G401.6 (cell line): ENCODE data around the gene CREB3.

Source experiments
- FAIRE-seq: peaks from 2 replicates; lab custom pipeline; 2012; peaks lifted over from hg19 to GRCh38; lab: Jason Lieb, UNC

Gene CREB3

DNA sequence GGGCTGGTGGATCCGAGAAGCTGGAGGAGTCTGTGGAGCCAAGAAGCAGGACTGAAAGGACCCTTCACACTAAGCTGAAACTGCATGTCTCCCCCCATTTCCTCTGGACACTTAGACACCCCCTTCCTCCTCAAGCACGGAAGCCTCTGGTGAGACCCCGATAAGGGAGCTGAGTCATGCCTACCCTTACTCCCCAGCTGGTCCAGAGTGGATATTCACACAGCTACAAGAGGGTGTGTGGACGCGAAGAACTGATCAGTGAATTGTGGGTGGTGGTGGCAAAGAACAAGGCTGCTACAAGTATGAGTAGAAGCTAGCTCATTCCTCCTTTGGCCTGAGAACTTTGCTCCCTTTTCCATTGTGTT lies 4.8 kb upstream of the CREB3 start:
- FAIRE-seq, result no peak

DNA sequence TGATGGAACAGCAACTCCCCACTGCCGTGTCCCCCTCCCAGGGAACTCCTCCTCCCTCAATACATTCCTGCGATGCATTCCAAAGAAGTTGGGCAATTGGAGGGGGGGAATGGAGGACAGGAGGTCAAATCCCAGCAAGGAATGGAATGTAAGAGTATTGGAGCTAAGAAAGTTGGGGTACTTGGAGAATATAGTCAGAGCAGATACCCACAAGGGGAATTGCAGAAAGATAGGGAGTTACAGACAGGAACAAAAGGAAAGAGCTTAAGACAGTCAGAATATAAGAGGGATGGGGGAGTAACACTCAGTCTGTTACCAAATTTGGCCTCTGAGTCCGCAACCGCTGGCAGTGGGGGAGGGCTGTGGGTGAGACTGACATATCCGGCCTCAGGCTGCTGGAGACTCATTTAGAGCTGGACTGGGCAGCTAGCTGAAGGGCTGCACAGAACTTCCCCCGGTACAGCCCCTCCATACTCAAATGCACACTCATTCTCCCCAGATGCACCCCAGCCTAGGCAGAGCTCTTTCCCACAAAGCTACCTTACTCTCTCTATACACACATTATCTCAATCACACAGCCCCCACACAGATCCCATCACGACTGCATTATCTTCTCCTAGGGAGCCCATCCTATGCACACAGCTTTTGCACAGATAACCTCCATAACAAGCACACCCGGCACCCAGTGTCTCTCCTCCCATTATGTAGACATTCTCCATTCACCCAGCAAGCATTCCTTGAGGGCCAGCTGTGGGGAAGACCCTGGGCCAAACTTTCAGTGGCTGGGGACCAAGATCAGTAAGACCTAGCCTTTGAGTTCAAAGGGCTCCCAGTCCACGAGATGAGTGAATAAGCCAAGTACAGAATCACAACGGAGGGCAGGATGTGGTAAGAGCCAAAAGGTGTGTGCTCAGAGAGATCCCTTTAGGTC lies 4.2 kb upstream of the CREB3 start:
- no peak for FAIRE-seq

DNA sequence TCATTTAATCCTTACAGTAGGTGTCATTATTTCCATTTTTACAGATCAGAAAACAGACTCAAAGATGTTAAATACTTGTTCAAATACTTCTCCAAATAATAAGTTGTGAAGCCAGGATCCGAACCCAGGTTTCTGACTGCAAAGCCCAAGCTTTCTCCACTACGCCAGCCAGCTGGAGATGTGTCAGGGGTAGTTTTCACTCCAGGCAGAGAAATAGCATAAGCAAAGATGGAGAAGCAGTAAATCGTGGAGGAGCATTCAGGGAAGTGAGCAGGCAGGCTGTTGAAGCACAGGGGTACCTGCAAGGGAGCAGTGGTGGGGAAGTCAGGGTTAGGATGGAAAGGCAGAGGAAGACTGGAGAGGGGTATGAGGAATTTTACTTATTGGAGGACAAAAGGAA lies 3.4 kb upstream of the CREB3 start:
- FAIRE-seq, result no peak

DNA sequence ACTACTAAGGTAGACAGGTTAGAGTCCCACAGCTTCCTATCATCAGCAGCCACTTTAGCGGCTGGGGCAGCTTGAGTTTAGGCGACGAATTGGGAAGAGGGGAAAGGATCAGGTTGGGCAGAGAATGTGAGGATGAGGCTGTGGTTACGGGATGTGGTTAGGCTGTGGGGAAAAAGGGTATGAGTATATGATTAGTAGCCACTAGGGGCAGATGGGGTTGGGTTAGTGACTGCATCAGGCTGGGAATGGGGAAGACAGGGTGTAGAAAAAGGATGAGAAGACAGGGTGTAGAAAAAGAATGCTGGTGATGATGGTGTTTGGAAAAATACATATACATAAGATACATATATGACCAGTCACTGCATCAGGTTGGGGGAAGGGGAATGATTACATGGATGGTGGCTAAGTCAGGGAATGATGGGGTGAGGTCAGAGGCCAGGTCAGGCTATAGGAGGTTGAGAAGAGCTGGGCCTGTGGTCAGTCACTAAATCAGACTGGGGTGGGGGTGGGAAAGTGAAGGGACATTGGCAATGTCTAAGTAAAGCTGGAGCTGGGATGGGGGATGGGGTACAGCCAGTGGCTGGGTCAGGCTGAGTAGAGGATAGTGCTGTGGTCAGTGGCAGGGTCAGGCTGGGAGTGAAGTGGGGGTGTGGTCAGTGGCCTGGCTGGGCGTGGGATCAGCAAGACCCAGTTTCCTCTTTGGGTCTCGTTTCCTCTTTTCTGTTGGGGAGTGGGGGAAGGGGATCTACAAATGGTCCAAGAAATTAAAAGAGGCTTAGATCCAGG lies 2.6 kb upstream of the CREB3 start:
- FAIRE-seq, result no peak

DNA sequence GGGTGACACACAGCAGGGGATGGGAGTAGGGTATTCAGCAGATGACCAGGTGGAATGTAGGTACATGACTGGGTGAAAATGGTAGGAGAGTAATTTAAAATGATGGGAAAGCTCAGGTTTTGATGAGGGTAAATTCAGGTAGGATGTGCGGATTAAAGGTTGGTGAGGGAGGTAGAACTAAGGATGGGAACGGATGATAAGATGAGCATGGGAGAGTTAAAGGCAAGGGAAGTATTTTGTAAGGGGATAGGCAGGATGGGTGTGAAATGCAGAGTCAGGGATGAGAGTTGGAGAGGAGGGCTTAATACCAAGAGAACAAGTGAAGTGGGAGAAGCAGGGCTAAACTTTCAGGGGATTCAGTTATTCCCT lies 2.0 kb upstream of the CREB3 start:
- no peak for FAIRE-seq

DNA sequence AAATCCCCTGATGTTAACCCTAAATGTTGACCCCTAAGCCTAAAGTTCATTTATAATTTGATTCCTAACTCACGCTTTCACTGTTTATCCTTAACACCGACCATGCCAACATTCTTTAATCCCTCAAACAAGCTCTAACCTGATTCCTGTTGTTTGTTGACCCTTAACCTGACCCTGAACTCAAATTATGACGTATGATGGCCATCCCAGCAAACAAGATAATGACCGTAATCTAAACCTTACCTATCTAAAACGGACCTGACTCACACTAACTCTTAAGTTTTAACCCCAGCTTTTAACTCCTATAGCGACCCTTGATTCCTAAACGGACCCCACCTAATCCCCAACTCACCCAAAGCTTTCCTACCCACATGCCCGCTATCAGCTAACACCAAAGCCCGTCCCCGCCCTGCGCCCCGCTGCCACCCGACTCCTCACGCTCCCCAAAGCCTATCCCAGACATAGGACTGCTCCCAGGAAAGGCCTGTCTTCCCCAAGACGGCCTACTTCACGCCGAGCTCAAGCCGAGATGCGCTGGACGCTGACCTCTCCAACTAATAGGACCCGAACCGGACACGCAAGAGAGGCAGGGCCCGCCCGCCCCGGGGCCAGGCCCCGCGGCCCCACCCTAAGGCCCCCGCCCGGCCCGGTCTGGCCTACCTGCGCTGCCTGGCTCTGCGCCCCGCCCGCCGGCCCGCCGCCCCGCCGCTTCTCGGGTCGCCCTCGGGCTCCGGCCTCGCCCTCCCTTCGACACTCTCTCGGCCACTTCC lies 866 bp upstream of the CREB3 start:
- FAIRE-seq, result no peak

DNA sequence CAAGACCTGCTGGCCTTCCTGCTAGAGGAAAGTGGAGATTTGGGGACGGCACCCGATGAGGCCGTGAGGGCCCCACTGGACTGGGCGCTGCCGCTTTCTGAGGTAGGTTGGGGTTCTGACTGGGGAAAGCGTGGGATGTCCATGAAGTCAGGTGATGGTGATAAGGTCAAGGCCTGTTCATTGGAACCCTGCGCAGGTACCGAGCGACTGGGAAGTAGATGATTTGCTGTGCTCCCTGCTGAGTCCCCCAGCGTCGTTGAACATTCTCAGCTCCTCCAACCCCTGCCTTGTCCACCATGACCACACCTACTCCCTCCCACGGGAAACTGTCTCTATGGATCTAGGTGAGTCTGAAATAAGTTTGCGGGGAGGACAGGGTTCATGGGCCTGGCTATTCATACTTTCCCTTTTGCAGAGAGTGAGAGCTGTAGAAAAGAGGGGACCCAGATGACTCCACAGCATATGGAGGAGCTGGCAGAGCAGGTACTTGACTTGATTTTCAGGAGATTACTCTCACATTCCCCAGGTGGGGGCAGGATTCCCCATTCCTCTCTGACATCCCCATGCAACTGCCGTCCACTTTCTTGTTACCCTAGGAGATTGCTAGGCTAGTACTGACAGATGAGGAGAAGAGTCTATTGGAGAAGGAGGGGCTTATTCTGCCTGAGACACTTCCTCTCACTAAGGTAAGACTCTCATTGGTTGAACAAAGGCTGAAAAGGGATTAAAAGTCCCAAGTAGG lies 505 bp downstream of the CREB3 start:
- no peak for FAIRE-seq

DNA sequence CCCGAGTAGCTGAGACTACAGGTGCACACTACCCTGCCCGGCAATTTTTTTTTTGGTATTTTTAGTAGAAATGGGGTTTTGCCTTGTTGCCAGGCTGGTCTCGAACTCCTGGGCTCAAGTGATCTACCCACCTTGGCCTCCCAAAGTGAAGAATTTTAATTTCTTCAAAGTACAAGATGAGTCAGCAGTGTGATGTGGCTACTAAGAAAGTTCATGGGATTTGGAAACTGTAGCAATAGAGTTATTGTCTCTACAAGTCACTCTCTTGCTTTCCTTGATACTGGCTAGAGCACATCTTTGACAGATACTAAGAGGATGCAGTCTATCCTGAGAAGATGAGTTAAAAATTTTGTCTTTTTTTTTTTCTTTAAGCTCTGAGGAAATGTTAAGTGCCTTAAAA lies 1.6 kb downstream of the CREB3 start:
- no peak for FAIRE-seq

DNA sequence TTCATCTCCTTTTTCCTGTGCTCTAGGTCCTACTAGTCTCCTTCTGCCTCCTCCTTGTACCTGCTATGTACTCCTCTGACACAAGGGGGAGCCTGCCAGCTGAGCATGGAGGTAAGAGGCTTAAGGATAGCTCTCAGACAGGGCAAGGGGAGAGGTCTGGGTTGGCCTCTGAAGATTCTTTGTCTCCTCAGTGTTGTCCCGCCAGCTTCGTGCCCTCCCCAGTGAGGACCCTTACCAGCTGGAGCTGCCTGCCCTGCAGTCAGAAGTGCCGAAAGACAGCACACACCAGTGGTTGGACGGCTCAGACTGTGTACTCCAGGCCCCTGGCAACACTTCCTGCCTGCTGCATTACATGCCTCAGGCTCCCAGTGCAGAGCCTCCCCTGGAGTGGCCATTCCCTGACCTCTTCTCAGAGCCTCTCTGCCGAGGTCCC lies 3.8 kb downstream of the CREB3 start:
- FAIRE-seq, result peak; percentile 27

DNA sequence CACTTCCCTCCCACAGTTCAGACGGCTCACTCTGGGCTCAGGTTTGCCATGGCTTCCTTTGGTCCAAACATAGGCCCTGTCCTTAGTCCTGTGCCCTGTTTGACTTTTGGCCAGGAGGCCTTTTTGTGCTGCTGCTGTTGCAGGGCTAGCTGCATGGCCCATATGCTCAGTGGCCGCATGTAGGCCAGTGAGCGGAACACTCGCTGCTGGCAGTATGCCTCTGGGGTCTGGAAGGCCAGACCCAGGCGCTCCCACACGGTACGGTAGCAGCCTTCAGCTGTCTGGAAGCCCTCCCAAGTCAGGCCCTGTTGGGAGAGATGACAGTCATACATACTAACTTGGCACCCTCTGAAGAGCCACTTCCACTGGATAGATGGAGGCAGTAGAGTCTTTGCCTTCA lies 4.7 kb downstream of the CREB3 start:
- FAIRE-seq, result no peak

DNA sequence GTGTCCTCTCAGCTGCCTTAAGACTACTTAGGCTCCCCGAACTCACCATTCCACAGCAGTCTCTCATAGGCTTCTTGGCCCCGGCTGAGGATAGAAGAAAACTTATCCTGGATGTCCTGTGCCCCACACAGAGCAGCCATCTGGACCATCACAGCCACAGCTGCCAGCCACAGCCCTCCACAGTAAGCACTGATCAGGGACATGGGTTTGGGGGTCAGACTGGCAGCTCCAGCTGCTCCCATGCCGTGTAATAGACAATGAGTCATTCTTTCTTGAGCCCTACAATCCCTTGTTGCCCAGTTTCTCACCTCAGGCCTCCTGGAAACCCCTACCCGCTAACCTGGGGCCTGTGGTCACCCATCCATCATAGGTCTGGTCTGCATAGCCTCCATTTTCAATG lies 5.7 kb downstream of the CREB3 start:
- FAIRE-seq, result no peak

DNA sequence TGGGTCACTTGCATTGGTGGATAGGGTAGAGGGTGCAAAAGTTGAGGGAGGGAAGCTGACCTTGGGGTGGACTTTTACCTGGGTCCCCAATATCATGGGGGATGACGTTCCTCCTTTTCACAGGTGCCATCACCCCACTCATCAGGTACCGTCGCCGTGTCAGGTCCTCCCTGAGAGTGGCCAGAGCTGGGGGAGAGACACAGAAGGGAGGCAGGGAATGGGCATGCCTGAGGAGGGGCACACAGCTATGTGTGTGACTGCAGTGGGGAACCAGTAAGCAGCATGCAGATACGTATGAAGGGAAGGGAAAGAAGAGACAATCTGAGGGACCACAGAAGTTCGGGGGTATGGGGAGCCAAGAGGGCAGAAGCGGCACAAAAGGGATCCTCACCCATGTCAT lies 6.5 kb downstream of the CREB3 start:
- FAIRE-seq, result no peak

DNA sequence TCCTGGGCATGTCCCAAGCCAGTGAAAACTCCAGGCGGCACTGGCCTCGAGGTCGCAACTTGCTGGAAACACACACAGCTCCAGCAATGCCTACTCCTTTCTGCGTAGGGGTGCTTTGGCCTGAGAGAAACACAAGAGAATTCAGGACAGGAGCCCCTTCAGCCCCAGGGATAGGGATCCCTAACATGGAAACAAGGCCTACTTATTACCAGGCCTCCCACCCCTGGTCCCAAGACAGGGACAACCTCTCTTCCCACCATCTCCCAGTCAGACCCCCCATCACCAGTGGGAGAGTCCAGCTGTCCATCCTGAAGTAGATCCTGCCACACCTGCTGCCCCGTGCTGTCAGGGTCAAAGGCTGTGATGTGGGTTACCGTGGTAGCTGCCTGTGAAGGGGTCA lies 7.8 kb downstream of the CREB3 start:
- FAIRE-seq, result no peak

DNA sequence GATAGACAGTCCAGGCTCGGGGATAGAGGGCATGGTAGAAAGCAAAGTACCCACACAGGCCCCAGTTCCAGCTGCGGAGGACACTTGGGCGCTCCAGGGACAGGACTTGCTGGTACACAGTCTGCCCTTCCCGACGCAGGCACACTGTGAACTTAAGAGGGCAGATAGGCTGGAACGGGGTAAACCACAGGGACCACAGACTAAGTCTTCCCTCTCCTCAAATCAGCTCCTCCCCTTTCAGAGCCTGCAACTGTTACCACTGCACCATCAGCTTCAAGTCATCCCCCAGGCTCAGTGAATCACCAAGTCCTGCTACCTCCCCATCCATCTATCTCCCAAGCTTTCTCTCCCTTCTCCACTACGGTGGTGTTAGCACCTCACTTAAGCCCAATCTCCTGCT lies 9.3 kb downstream of the CREB3 start:
- FAIRE-seq, result no peak

DNA sequence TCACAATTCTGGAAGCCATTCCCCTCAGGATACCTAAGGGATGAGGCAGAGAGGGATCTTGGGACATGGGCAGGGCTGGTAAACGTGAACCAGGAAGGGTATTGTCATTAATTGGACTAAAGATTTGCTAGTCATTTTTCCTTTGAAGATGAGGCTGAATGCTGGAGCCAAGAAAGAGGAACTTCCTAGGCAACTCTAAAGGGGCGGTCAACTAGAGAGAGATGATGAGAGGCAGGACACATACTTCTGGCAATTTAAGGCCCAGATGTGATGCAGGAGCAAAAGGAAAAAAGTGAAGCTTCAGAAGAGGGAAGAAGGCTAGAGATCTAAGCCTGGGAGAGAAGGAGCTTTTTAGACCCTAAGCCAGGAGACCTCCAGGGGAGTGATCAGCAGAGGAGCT lies 11.0 kb downstream of the CREB3 start:
- no peak for FAIRE-seq

DNA sequence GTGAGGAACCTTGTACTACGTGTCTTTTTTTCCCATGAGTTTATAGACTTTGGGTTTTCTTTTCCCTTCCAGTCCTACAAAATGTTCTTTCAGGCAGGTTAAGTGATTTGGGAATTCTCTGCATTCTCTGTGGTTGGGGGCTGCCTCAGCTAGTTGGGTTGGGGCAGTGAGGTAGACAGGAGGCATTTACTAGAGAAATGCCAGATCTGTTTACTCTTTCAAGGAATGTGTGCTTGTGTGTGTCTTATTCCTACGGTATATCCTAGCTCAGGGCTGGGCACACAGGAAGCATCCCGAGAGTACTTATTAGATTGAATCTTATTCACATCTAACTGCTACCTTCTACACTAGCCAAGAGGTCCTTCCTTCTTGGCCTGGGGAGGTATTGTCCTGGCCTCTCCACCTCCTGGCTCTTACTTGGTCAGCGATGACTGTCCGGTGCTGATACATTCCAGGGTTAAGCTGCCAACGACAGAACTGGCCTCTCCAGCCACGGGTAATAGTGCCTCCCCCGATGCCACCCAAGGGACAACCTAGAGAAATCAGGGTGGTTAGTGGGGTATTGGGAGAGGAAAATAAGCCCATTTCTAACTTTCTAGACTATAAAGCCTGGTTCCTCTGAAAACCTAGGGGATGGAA lies 11.5 kb downstream of the CREB3 start:
- no peak for FAIRE-seq

DNA sequence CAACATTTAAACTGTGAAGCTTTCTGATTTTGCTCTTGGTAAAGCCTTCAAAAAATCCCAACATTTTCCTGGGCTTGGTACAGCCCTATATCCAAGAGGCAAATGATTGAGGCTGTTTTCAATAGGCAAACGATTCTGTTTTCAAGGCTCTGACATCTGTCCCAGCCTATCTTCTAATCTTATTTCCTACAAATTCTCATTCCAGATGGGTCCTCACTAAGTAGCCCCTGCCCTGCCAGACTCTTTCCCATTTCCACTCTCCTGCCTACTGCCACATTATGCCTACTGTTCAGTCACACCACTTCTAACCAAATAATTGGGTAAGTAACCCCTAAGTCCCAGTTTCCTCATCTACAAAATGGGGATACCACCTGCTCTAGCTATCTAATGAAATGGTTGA lies 13.1 kb downstream of the CREB3 start:
- no peak for FAIRE-seq

DNA sequence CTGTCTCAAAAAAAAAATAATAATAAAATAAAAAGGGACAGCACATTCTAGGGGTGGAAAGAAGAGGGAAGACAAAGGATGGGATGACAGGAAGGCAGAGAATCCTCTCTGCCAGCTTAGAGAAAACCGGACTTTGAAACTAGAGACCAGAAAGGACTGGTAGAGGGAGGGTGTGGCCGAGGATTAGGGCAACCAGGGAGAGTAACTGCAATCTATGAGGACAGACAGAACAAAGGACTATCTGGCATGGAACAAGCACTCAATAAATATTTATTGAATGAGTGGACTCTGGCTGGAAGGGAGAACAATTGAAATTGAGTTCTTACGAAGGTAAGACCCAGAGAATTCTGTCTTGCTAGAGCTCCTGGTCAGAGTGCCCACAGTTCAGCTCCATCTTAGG lies 14.1 kb downstream of the CREB3 start:
- FAIRE-seq, result no peak

DNA sequence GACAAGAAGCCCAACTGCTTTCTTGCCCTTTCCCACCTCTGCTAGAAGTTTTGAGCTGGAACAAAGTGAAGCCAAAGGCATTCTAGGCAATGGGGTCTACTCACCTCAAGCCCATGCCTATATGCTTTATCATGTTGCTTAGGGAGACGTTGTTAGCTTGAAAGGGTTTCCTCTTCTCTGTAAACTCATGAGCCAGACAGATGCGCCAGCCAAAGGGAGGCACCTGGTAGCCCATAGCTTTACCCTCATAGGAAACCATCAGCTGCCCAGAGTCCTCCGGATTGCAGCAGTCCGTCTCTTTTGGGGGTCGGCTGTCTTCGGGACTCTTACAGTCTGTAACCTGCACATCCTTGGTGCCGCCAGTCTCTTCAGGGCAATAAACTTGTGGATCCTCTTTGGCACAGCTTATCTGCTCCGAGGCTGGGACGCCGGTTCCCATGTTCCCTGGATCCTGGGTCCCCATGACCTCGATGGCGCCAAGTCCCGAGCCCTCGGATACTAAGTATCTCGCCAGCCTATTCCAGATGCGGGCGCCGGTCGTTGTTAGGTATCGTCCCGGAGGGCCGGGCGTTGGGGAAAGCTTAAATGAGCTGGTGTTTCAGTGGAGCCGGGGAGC lies 15.9 kb downstream of the CREB3 start:
- no peak for FAIRE-seq

DNA sequence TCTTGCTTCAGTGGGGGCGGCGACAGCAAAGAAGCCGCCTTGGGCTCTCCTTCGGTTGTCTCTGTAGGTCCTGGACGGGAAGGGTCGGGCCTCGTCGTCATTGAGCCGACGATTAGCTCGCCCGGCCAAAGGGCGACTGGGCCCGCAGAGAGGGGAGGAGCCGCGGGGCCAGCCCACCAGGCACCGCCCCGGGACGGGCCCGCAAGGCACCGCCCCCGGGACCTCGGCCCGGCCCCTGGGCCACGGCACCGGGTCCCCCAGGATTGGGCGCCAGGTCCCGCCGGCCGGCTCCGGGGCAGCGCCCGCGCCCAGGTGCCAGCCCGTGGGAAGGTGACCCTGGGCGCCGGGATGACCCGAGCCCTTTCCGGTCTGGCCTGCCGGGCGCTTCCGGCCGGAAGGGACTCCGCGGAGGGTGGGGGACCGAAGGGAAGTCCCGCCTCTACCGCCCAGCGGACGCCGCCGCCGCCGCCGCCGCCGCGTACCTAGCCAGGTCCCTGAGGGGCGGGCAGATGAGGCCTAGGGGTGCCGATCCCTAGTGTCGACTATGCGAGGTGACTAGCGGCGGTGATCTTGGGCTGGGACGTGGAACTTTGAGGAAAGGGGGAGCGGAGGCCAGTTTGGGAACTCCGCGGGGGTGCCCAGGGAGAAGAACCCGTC lies 16.5 kb downstream of the CREB3 start, which contains the start of the genes GBA2 and RGP1:
GBA2 (minus strand) TSS at position 371 of the 657 bp plus-strand sequence. CDS start 524 bp downstream, outside the sequence.
RGP1 (plus strand) TSS at position 430 of the 657 bp plus-strand sequence. CDS start 469 bp downstream, outside the sequence.
- FAIRE-seq, result no peak
